Stimulated activated CD8-positive, alpha-beta memory T cell treated with anti-CD3 and anti-CD28 coated beads, Interleukin-12 subunit alpha, Interleukin-12 subunit beta, amount 100 ng/mL, for 24 hours (primary cell): ENCODE data around the gene R3HCC1L.

ENCODE experiments used
- DNase-seq: peaks from one replicate; pipeline ENCODE4 v3.0.0-alpha.2; 2020; ENCODE audit errors: extremely low read depth

The R3HCC1L gene

GRCh38 chr10:98260350-98260749 is 125.9 kb downstream of the R3HCC1L start:
- no peak for DNase-seq

- DNase-seq = no peak
Observed at GRCh38 chr10:98260752-98261151, 126.3 kb downstream of the R3HCC1L start.

GRCh38 chr10:98261436-98262277 is 127.2 kb downstream of the R3HCC1L start:
- DNase-seq = no peak

- DNase-seq = no peak
Observed at GRCh38 chr10:98262571-98262970, 128.1 kb downstream of the R3HCC1L start.

DNA sequence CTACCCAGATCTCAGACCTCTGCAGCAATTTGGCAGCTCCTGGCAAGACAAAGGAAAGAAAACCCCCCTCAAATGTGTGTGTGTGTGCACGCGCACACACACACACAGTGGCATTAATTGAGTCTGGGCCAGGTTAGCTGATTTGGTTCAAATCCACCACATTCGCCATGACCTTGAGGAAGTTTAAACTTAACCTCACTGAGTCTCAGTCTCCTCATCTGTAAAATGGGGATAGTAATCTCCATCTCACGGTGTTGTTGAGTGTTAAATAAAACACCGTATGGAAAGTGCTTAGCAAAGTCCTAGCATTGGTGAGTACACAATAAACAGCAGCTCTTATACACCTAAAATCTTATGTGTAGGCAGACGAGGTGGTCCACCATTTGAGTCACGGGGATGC is 128.6 kb downstream of the R3HCC1L start:
- no peak for DNase-seq

- no peak for DNase-seq
Observed at GRCh38 chr10:98264378-98265065, 130.1 kb downstream of the R3HCC1L start.

GRCh38 chr10:98265403-98266378 is 131.2 kb downstream of the R3HCC1L start:
- DNase-seq = no peak

GRCh38 chr10:98266647-98267046 is 132.2 kb downstream of the R3HCC1L start:
- DNase-seq = no peak

- DNase-seq = no peak
Observed at GRCh38 chr10:98267069-98267893, 132.8 kb downstream of the R3HCC1L start.

GRCh38 chr10:98267894-98268693 is 133.6 kb downstream of the R3HCC1L start, which contains the start of gene LOXL4:
Gene LOXL4 (minus strand): TSS chr10:98268194. CDS start chr10:98263019, 5,175 bp downstream.
- DNase-seq = no peak

- DNase-seq = no peak
Observed at GRCh38 chr10:98268694-98269431, 134.4 kb downstream of the R3HCC1L start.

GRCh38 chr10:98269435-98269912 is 135.0 kb downstream of the R3HCC1L start:
- DNase-seq = no peak

GRCh38 chr10:98270073-98270740 is 135.8 kb downstream of the R3HCC1L start:
- no peak for DNase-seq

GRCh38 chr10:98270786-98271185 is 136.3 kb downstream of the R3HCC1L start:
- DNase-seq = no peak

DNA sequence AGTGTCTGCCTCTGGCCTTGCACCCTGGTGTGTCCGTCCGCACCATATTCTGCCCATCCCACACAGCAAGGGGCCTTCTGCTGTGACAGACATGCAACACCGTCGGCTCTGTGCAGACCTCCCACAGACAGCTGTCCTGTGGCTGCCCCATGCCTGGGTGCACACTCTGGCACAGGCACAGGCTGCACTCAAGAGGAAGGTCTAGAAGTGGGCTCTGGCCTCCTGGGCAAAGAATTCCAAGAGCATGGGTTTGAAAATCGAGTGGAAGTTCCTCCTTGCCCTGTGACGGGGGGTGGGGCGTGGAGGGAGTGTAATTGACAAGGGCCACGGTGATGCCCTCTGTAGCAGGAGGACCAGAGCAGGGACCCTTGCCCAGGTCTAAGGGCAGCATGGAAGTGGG is 137.8 kb downstream of the R3HCC1L start:
- DNase-seq = no peak

DNA sequence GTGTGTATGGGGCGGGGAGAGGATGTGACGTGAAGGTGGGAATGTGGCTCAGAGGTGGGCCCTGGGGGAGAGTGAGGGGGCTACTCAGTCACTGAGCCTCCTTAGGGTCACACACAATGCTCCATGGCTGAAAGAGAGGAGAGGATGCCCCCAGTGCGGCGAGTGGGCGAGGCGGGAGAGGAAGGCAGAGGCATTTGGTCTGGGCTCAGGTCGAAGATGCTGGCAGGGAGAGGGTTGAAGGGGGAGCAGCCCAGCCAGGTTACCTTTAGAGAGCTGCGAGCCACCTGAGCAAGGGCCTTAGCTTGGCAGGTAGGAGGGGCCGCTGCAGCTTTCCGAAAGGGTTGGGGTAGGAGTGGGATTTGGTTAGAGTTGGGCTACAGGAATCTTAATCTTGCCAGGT is 138.2 kb downstream of the R3HCC1L start:
- no peak for DNase-seq

GRCh38 chr10:98273057-98273850 is 138.8 kb downstream of the R3HCC1L start:
- DNase-seq = no peak

DNA sequence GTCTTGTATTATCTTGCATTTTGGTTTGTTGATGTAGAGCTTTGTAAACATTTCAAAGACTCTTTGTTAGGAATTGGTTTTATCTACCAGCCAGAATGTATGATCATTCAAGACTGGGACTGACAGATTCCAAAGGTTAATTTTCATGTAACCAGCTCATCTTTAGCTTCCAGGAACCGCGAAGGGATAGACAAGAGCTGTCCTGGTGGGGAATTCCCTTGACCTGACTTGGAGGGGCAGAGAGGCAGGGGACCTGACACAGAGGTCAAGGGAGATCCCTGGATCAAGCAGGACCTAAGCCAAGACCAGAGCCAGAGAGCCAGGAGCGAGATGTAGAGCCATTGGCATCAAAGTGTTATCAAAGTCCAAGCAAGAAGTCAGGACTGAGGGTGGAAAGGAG is 140.1 kb downstream of the R3HCC1L start:
- no peak for DNase-seq
